Endothelial cell of umbilical vein (primary cell): Measurements from ENCODE around the gene CCDC9B. TPM values are rescaled to one million over a fixed set of nuclear protein-coding genes. Genes with fewer than 3 reads are reported as not detected.

Experiments used
- BruUV-seq: library from RNA; stranded (reverse); fragments of 400-500 nt; replicated peaks from 2 replicates; lab custom pipeline; 2021; lab: Mats Ljungman, UMichigan
- CTCF ChIA-PET: fragments of 300-600, 350-600 bp; sonication (Branson Sonifier 250); formaldehyde crosslinking; loops from one replicate; lab custom pipeline; 2021; ENCODE audit warnings: antibody characterized with exemption, inconsistent platforms; lab: Charles Lee
- POLR2A ChIA-PET: fragments of 300-600, 350-600 bp; sonication (Branson Sonifier 250); formaldehyde crosslinking; loops from one replicate; lab custom pipeline; 2021; ENCODE audit warnings: antibody characterized with exemption, inconsistent platforms; lab: Charles Lee
- DNase-seq: peaks from one replicate; pipeline ENCODE4 v3.0.0-alpha.2; 2011; ENCODE audit warnings: low read depth, low spot score
- FAIRE-seq: peaks from 2 replicates; lab custom pipeline; 2011; peaks lifted over from hg19 to GRCh38; lab: Jason Lieb, UNC
- H2AFZ ChIP-seq: 2 replicates; pipeline ENCODE4 v1.6.0; 2012; ENCODE audit warnings: low read depth, low read length, control low read depth, inconsistent platforms
- H3K27ac ChIP-seq: 2 replicates; pipeline ENCODE4 v1.5.1; 2011; ENCODE audit warnings: low read depth, mild to moderate bottlenecking, control low read depth, low read length, moderate library complexity; ENCODE audit not compliant: insufficient read depth
- H3K27me3 ChIP-seq, 2 experiments: 2 replicates each; pipeline versions ENCODE4 v1.6.0 to v1.6.1; 2011; ENCODE audit warnings: low read length in 2 of 2, mixed read lengths in 1 of 2; ENCODE audit not compliant: control insufficient read depth in 2 of 2, insufficient read depth in 2 of 2
- H3K36me3 ChIP-seq, 2 experiments: 2 replicates in 1 of 2; 3 replicates in 1 of 2; pipeline ENCODE4 v1.5.1; 2011; ENCODE audit warnings: low read length in 2 of 2, mild to moderate bottlenecking in 1 of 2, moderate library complexity in 1 of 2; ENCODE audit not compliant: control insufficient read depth in 2 of 2, insufficient read depth in 2 of 2; ENCODE audit errors: extremely low read depth in 1 of 2
- H3K4me1 ChIP-seq: 3 replicates; pipeline ENCODE4 v1.5.1; 2011; ENCODE audit warnings: mild to moderate bottlenecking, low read length; ENCODE audit not compliant: control insufficient read depth, insufficient read depth; ENCODE audit errors: extremely low read depth
- H3K4me2 ChIP-seq: 2 replicates; pipeline ENCODE4 v1.6.1; 2011; ENCODE audit warnings: low read length, control low read depth, mixed read lengths; ENCODE audit not compliant: insufficient read depth
- H3K4me3 ChIP-seq, 3 experiments: fragments of 200-600 bp in 1 of 3; sonication (generic), shearing (Covaris generic) in 1 of 3; replicated peaks in 1 of 3; 2 replicates each; pipeline ENCODE4 v1.5.1; 2011 to 2016; ENCODE audit warnings: control low read depth in 3 of 3, low read length in 3 of 3, mild to moderate bottlenecking in 2 of 3, inconsistent platforms in 1 of 3, low read depth in 1 of 3, moderate library complexity in 1 of 3; ENCODE audit not compliant: insufficient read depth in 1 of 3
- H3K79me2 ChIP-seq: 2 replicates; pipeline ENCODE4 v1.6.0; 2012; ENCODE audit warnings: low read length, inconsistent platforms; ENCODE audit not compliant: control insufficient read depth, insufficient read depth
- H3K9ac ChIP-seq: replicated peaks from 2 replicates; pipeline ENCODE3; 2011; ENCODE audit warnings: low read length, control low read depth; ENCODE audit not compliant: insufficient read depth; ENCODE audit errors: extremely low read depth
- H3K9me1 ChIP-seq: replicated peaks from 3 replicates; pipeline ENCODE4 v1.6.0; 2011; ENCODE audit warnings: mild to moderate bottlenecking, low read length; ENCODE audit not compliant: control insufficient read depth, insufficient read depth; ENCODE audit errors: extremely low read depth
- H3K9me3 ChIP-seq: replicated peaks from 2 replicates; pipeline ENCODE4 v1.5.1; 2012; ENCODE audit warnings: low read length, inconsistent platforms; ENCODE audit not compliant: control insufficient read depth, insufficient read depth
- H4K20me1 ChIP-seq: replicated peaks from 2 replicates; pipeline ENCODE3; 2011; ENCODE audit warnings: mild to moderate bottlenecking, low read length; ENCODE audit not compliant: control insufficient read depth, insufficient read depth; ENCODE audit errors: extremely low read depth
- EZH2 ChIP-seq: IDR thresholded peaks from 2 replicates; pipeline ENCODE4 v1.6.1; 2012; ENCODE audit warnings: borderline replicate concordance, low read depth, mild to moderate bottlenecking, moderate library complexity, low read length, inconsistent platforms; ENCODE audit not compliant: severe bottlenecking
- FOS ChIP-seq: IDR thresholded peaks from 2 replicates; pipeline ENCODE4 v1.6.1; 2011; ENCODE audit warnings: mild to moderate bottlenecking, low read length, moderate library complexity, borderline replicate concordance; ENCODE audit not compliant: insufficient read depth
- GATA2 ChIP-seq: IDR thresholded peaks from 2 replicates; pipeline ENCODE4 v1.7.0; 2011; ENCODE audit warnings: low read depth, mild to moderate bottlenecking, moderate library complexity, mixed read lengths, low read length; ENCODE audit not compliant: insufficient read length, insufficient read depth
- JUN ChIP-seq: IDR thresholded peaks from 2 replicates; pipeline ENCODE4 v1.6.1; 2011; ENCODE audit warnings: borderline replicate concordance, low read depth; ENCODE audit not compliant: insufficient read length, insufficient read depth
- MYC ChIP-seq: IDR thresholded peaks from one replicate; pipeline ENCODE4 v1.6.1; 2011; ENCODE audit warnings: mild to moderate bottlenecking, low read depth, low read length
- POLR2A ChIP-seq: IDR thresholded peaks from 2 replicates; pipeline ENCODE4 v1.6.1; 2012; ENCODE audit warnings: low read depth, mild to moderate bottlenecking, control low read depth, low read length
- POLR2AphosphoS5 ChIP-seq: IDR thresholded peaks from 2 replicates; pipeline ENCODE4 v1.6.1; 2012; ENCODE audit warnings: low read depth, mild to moderate bottlenecking, control low read depth, low read length, moderate library complexity; ENCODE audit not compliant: insufficient read depth
- dilution Hi-C: fragments of 300-500 bp; cut with MboI; formaldehyde crosslinking; loops from one replicate; pipeline ENCODE4 v1.15.0; 2019; ENCODE audit warnings: low sequenced_read_pairs; ENCODE audit not compliant: extremely low pct_ligation_motif_present
- intact Hi-C: fragments of 100-400 bp; cut with micrococcal nuclease; formaldehyde crosslinking; loops from one replicate; pipeline ENCODE4 v1.10.0; 2022
- polyA plus RNA-seq, 4 experiments: library from polyadenylated mRNA; depleted of rRNA in 3 of 4; stranded (reverse) in 3 of 4; unstranded in 1 of 4; fragments of >200 nt; gene quantifications; 2 replicates each; pipeline versions ENCODE4 v1.2.1 to v1.2.3, GENCODE V29; 2011 to 2012; ENCODE audit warnings: missing spikeins in 1 of 4
- total RNA-seq: library from RNA; stranded (reverse); gene quantifications from 2 replicates; pipeline ENCODE4 v1.2.3, GENCODE V29; 2021
- TF ChIP-seq, protein P1 (sequence below), 2 donors: IDR thresholded peaks; 1 replicate in 1 of 2; 2 replicates in 1 of 2; pipeline ENCODE4 v1.5.1; 2011; ENCODE audit warnings: low read length in 2 of 2, mild to moderate bottlenecking in 2 of 2, moderate library complexity in 2 of 2, control low read depth in 1 of 2, inconsistent platforms in 1 of 2, low read depth in 1 of 2; ENCODE audit not compliant: insufficient read depth in 1 of 2; ENCODE audit errors: extremely low read depth in 1 of 2
- TF ChIP-seq, protein P2 (sequence below): IDR thresholded peaks from 2 replicates; pipeline ENCODE4 v1.6.1; 2011; ENCODE audit not compliant: insufficient read depth, insufficient read length

The CCDC9B gene
- total and polyA plus RNA-seq, 2 donors (not counting 3 experiments of a cell fraction or from before 2014, with no cell fraction given), result 7.6 to 46.0 TPM

DNA sequence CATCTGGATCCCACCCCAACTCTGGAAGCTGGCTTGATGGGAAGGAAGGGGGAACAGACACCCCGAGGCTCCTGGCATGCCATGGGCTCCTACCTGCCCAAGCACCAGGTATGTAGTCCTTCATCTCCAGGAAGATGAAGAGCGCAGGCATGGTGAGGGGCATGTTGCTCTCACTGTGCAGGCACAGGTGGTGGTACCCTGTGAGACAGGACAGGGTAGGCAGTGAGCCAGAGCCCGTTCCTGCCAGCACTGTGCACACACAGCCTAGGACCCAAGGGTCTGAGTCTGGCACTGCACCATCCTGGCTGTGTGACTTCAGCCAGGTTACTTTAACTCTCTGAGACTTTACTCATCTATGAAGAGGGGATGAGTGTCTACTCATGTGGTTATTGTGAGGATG, 48.5 kb downstream of the CCDC9B start:
- intact Hi-C loops (no loop called here), dilution Hi-C loops (no loop called here)
- H3K79me2 ChIP-seq, result no peaks in the 10 kb centered on the region
- ChIA-PET CTCF (interaction anchor here (5.0 to 7.5 kb wide), 3 partner anchors 13 to 47 kb away, joined by 29 to 77 read pairs (median 53); partner anchors contain the start of genes CCDC9B and PLCB2), POLR2A (no interaction called here)
- H3K9me1 ChIP-seq, result no peaks in the 10 kb centered on the region
- peaks cover 0 to 27% of the 10 kb centered on the region in 2 experiments for H3K27me3 ChIP-seq
- no peak overlapping the region for H3K4me2 ChIP-seq
- no peak overlapping the region for H2AFZ ChIP-seq
- H3K27ac ChIP-seq, result no peak overlapping the region
- TF ChIP-seq MYC (no peak), FOS (no peak), JUN (no peak), GATA2 (no peak), POLR2AphosphoS5 (no peak), EZH2 (no peak), POLR2A (no peak)
- TF ChIP-seq, protein P1, sequence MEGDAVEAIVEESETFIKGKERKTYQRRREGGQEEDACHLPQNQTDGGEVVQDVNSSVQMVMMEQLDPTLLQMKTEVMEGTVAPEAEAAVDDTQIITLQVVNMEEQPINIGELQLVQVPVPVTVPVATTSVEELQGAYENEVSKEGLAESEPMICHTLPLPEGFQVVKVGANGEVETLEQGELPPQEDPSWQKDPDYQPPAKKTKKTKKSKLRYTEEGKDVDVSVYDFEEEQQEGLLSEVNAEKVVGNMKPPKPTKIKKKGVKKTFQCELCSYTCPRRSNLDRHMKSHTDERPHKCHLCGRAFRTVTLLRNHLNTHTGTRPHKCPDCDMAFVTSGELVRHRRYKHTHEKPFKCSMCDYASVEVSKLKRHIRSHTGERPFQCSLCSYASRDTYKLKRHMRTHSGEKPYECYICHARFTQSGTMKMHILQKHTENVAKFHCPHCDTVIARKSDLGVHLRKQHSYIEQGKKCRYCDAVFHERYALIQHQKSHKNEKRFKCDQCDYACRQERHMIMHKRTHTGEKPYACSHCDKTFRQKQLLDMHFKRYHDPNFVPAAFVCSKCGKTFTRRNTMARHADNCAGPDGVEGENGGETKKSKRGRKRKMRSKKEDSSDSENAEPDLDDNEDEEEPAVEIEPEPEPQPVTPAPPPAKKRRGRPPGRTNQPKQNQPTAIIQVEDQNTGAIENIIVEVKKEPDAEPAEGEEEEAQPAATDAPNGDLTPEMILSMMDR (IDR thresholded peaks at IDR 0.05; ENCODE audit: extremely low read depth in 1 of 2, insufficient read depth in 1 of 2, low read depth in 1 of 2, low read length in 2 of 2), result no peak
- TF ChIP-seq, protein P2, sequence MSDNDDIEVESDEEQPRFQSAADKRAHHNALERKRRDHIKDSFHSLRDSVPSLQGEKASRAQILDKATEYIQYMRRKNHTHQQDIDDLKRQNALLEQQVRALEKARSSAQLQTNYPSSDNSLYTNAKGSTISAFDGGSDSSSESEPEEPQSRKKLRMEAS, result no peak
- no TSS peak for BruUV-seq
- no peaks in the 10 kb centered on the region for H3K9me3 ChIP-seq
- no peaks in the 10 kb centered on the region for H3K4me1 ChIP-seq
- no peak for FAIRE-seq
- H3K36me3 ChIP-seq, result no peaks in the 10 kb centered on the region
- no peak for DNase-seq
- no peaks in the 10 kb centered on the region for H4K20me1 ChIP-seq
- H3K4me3 ChIP-seq, result no peak overlapping the region
- H3K9ac ChIP-seq, result no peak overlapping the region
